GM12892 (cell line): ENCODE measurements around the gene MAPK8IP1. TPM values are rescaled to one million over a fixed set of nuclear protein-coding genes. Genes with fewer than 3 reads are reported as not detected.
A peak's percentile ranks its signal among the peaks of the same experiment; 100 is the strongest.
"Not testable (repeated sequence)": the region's sequence is repeated elsewhere in the genome, so short reads cannot be mapped to it uniquely, and the experiment has no call there.

ENCODE experiments used
- DNase-seq: peaks from one replicate; pipeline ENCODE4 v3.0.0; 2011; ENCODE audit not compliant: insufficient read length
- FAIRE-seq: peaks from 2 replicates; lab custom pipeline; 2011; peaks lifted over from hg19 to GRCh38; lab: Jason Lieb, UNC
- POLR2A ChIP-seq: IDR thresholded peaks from 2 replicates; pipeline ENCODE4 v1.6.1; 2011; ENCODE audit warnings: low read depth, low read length, control low read depth
- POLR2AphosphoS5 ChIP-seq: IDR thresholded peaks from 2 replicates; pipeline ENCODE4 v1.6.1; 2011; ENCODE audit warnings: low read depth, low read length, control low read depth
- TAF1 ChIP-seq: IDR thresholded peaks from 2 replicates; pipeline ENCODE4 v1.6.1; 2011; ENCODE audit warnings: low read depth, mild to moderate bottlenecking, control low read depth, low read length, borderline replicate concordance
- polyA plus RNA-seq: library from polyadenylated mRNA; unstranded; fragments of >200 nt; gene quantifications from one replicate; pipeline ENCODE4 v1.2.1, GENCODE V29; 2012; ENCODE audit warnings: missing spikeins, inconsistent platforms; ENCODE audit not compliant: missing spikeins

Gene MAPK8IP1
- 0.15 TPM for polyA plus RNA-seq

GRCh38 chr11:45885274-45885920 lies at the start of gene MAPK8IP1:
TSS of gene MAPK8IP1 (plus strand) at chr11:45885651. CDS start at chr11:45885821, 170 bp downstream.
- FAIRE-seq (peak; percentile 50), DNase-seq (peak; percentile 84)
- TF ChIP-seq POLR2AphosphoS5 (no peak), POLR2A (no peak), TAF1 (no peak)

DNA sequence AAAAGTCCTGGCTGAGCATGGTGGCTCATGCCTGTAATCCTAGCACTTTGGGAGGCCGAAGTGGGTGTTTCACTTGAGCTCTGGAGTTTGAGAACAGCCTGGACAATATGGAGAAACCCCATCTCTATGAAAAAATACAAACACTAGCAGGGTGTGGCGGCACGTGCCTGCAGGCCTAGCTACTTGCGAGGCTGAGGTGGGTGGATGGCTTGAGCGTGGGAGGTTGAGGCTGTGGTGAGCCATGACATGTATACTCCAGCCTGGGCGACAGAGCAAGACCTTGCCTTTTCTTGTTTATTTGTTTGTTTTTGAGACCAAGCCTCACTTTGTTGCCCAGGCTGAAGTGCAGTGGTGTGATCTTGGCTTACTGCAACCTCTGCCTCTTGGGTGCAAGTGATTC lies 46.2 kb upstream of the MAPK8IP1 start:
- no peak for FAIRE-seq
- TF ChIP-seq TAF1 (no peak), POLR2A (no peak), POLR2AphosphoS5 (no peak)
- DNase-seq: no peak

GRCh38 chr11:45840251-45840650 lies 45.2 kb upstream of the MAPK8IP1 start:
- not testable (repeated sequence) for FAIRE-seq, DNase-seq

- DNase-seq (peak; percentile 68), FAIRE-seq (peak; percentile 91)
- TF ChIP-seq TAF1 (no peak), POLR2AphosphoS5 (no peak), POLR2A (no peak)
Measured at GRCh38 chr11:45843158-45843924, 42.1 kb upstream of the MAPK8IP1 start.

- DNase-seq (no peak), FAIRE-seq (no peak)
Measured at GRCh38 chr11:45844822-45845578, 40.5 kb upstream of the MAPK8IP1 start.

GRCh38 chr11:45846174-45846675 lies 39.2 kb upstream of the MAPK8IP1 start:
- no peak for DNase-seq
- FAIRE-seq: peak; percentile 30
- TF ChIP-seq TAF1 (no peak), POLR2AphosphoS5 (no peak), POLR2A (no peak)

More at GRCh38 chr11:45844822-45845578, 40.5 kb upstream of the MAPK8IP1 start:
- no peak for TF ChIP-seq POLR2A
- TF ChIP-seq POLR2AphosphoS5: no peak
- TF ChIP-seq TAF1: no peak

- TF ChIP-seq POLR2AphosphoS5 (peak; percentile 88), POLR2A (peak; percentile 95), TAF1 (peak; percentile 93)
Measured at GRCh38 chr11:45846974-45847910, 38.2 kb upstream of the MAPK8IP1 start, which contains the start of gene CRY2. TSS of gene CRY2 (plus strand) at chr11:45847475. CDS start at chr11:45847491, 16 bp downstream.

GRCh38 chr11:45847911-45848316 lies 37.5 kb upstream of the MAPK8IP1 start:
- no peak for TF ChIP-seq POLR2AphosphoS5
- TF ChIP-seq POLR2A: no peak
- no peak for TF ChIP-seq TAF1
- FAIRE-seq (no peak), DNase-seq (no peak)

More at GRCh38 chr11:45846974-45847910, 38.2 kb upstream of the MAPK8IP1 start, which contains the start of gene CRY2:
- FAIRE-seq: peak; percentile 100
- DNase-seq: peak; percentile 94

DNA sequence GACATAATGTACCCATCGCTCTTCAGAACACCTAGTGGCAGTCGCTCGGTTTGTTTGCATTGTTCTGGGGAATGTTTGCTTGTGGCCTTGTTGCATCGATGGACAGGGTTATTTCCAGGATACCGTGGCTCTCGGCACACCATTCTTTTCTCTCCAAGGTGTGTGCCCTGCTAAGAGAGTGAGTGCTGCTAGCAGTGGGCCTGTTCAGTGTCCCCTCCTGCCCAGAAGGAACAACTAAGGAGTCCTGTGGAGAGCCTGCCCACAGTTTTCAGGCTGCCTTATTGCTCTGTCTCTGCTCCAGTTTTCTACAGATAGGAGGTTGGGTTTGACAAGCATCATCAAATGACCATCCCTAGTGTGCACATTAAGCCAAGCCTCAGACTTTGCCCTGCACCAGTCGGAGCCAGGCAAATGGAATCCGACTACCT lies 36.8 kb upstream of the MAPK8IP1 start:
- DNase-seq: no peak
- no peak for FAIRE-seq
- TF ChIP-seq POLR2AphosphoS5 (no peak), POLR2A (no peak), TAF1 (no peak)

- no peak for FAIRE-seq
- DNase-seq: no peak
- TF ChIP-seq TAF1 (no peak), POLR2AphosphoS5 (no peak), POLR2A (no peak)
Measured at GRCh38 chr11:45850446-45850845, 35.0 kb upstream of the MAPK8IP1 start.

- no peak for DNase-seq
- TF ChIP-seq POLR2A (no peak), TAF1 (no peak), POLR2AphosphoS5 (no peak)
- FAIRE-seq: no peak
Measured at GRCh38 chr11:45851228-45851627, 34.2 kb upstream of the MAPK8IP1 start.
